Spleen (tissue), 11 donors: ENCODE data around the gene TMEM233. TPM values are rescaled to one million over a fixed set of nuclear protein-coding genes. Genes with fewer than 3 reads are reported as not detected.

ENCODE experiments used
- DNase-seq: peaks from one replicate; pipeline ENCODE4 v3.0.0-alpha.2; 2020
- H3K27ac ChIP-seq, 8 donors: fragments of 200-600 bp; sonication (generic) in 7 of 8; 1 replicate in 4 of 8; 2 replicates in 4 of 8; pipeline versions ENCODE4 v1.5.0 to v1.8.0; 2016 to 2021; ENCODE audit warnings: inconsistent platforms in 4 of 8, mild to moderate bottlenecking in 4 of 8, moderate library complexity in 1 of 8
- H3K27me3 ChIP-seq, 7 donors: fragments of 200-600 bp; sonication (generic) in 6 of 7; replicated peaks in 1 of 7; 1 replicate in 4 of 7; 2 replicates in 3 of 7; pipeline versions ENCODE4 v1.5.0 to v1.8.0; 2016 to 2021; ENCODE audit warnings: inconsistent platforms in 3 of 7, mild to moderate bottlenecking in 1 of 7
- H3K36me3 ChIP-seq, 6 donors: fragments of 200-600 bp; sonication (generic) in 5 of 6; 1 replicate in 4 of 6; 2 replicates in 2 of 6; pipeline versions ENCODE4 v1.5.0 to v1.8.0; 2016 to 2021; ENCODE audit warnings: inconsistent platforms in 2 of 6
- H3K4me1 ChIP-seq, 6 donors: fragments of 200-600 bp; sonication (generic) in 5 of 6; 1 replicate in 3 of 6; 2 replicates in 3 of 6; pipeline versions ENCODE4 v1.5.0 to v1.8.0; 2016 to 2021; ENCODE audit warnings: inconsistent platforms in 3 of 6
- H3K4me3 ChIP-seq, 8 donors: fragments of 200-600 bp; sonication (generic) in 7 of 8; 1 replicate in 4 of 8; 2 replicates in 4 of 8; pipeline versions ENCODE4 v1.5.0 to v1.8.0; 2016 to 2021; ENCODE audit warnings: inconsistent platforms in 4 of 8, mild to moderate bottlenecking in 4 of 8, moderate library complexity in 2 of 8
- H3K9me3 ChIP-seq, 8 donors: fragments of 200-600 bp; sonication (generic) in 7 of 8; 1 replicate in 4 of 8; 2 replicates in 4 of 8; pipeline versions ENCODE4 v1.5.0 to v1.8.0; 2016 to 2021; ENCODE audit warnings: inconsistent platforms in 4 of 8
- CTCF ChIP-seq, 11 experiments: fragments of 200-600 bp in 7 of 11; fragments of 450-650 bp in 4 of 11; sonication (generic) in 4 of 11; IDR thresholded peaks in 8 of 11; conservative IDR thresholded peaks in 3 of 11; 1 replicate in 7 of 11; 2 replicates in 4 of 11; pipeline versions ENCODE4 v1.4.0 to v1.8.0; 2016 to 2021; ENCODE audit warnings: antibody characterized with exemption in 11 of 11, inconsistent platforms in 4 of 11, mild to moderate bottlenecking in 1 of 11
- POLR2A ChIP-seq, 3 donors: fragments of 450-650 bp; IDR thresholded peaks; one replicate each; pipeline ENCODE4 v1.5.1; 2017; ENCODE audit warnings: antibody characterized with exemption in 3 of 3, mild to moderate bottlenecking in 1 of 3
- POLR2AphosphoS5 ChIP-seq, 3 donors: sonication (generic); formaldehyde crosslinking; IDR thresholded peaks; one replicate each; pipeline ENCODE4 v1.5.1; 2017; ENCODE audit warnings: antibody characterized with exemption in 3 of 3
- WGBS, 5 donors: extraction: QIAGEN DNeasy Blood & Tissue Kit in 3 of 5; methylation state at CpG; one replicate each; pipeline versions ENCODE4 v1.1.5 to v1.1.7; 2013 to 2018; 5-methylcytosine and 5-hydroxymethylcytosine counted together
- intact Hi-C: fragments of 100-400 bp; cut with DNase I; formaldehyde crosslinking; loops from one replicate; pipeline ENCODE4 v1.15.0; 2023; ENCODE audit warnings: low total_unique reads
- polyA plus RNA-seq, 3 donors: library from polyadenylated mRNA; stranded (reverse); fragments of 200-250 nt; gene quantifications; one replicate each; pipeline ENCODE4 v1.2.1, GENCODE V29; 2013
- total RNA-seq, 7 donors: library from RNA; depleted of rRNA in 3 of 7; stranded (reverse); fragments of >200 nt in 3 of 7; fragmentation: NEBNext Ultra II Directional in 4 of 7; extraction: Animal tissue kit (Norgen Biotek cat#: 25700) in 4 of 7; gene quantifications; one replicate each; pipeline versions ENCODE4 v1.1.0 to v1.2.1, GENCODE V29; 2016 to 2021
- donor health status: healthy with polysubstance abuse.
- donor health status: DM: no; HTN: no; CAD: no; lungs with moderate emphysema.
- donor health status: DM: no; HTN: no; CAD: no.
- donor health status: Bipolar disorder and iron deficiency.
- donor health status: healthy.
- donor health status: DM: no; HTN: no; CAD: no.
- donor health status: DM: yes; HTN: yes; CAD: no.

Gene TMEM233
- total and polyA plus RNA-seq, 10 donors = 0.15 to 0.74 (median 0.34) TPM; not detected in 1

DNA sequence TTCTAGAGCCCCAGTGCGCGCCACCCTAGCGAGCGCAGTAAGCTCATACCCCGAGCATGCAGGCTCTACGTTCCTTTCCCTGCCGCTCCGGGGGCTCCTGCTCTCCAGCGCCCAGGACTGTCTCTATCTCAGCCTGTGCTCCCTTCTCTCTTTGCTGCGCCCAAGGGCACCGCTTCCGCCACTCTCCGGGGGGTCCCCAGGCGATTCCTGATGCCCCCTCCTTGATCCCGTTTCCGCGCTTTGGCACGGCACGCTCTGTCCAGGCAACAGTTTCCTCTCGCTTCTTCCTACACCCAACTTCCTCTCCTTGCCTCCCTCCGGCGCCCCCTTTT is 791 bp downstream of the TMEM233 start:
- H3K36me3 ChIP-seq = no peaks in the 10 kb centered on the region
- H3K27ac ChIP-seq = peak overlapping the region in 4 of 8 donors; percentile 28 to 69 (median 53)
- peak overlapping the region; percentile 9 to 59 (median 34) for H3K4me3 ChIP-seq
- no peak for DNase-seq
- no peak for TF ChIP-seq POLR2A (IDR thresholded peaks at IDR 0.05)
- peak in 2 of 3 donors; percentile 37 to 50 for TF ChIP-seq POLR2AphosphoS5 (IDR thresholded peaks at IDR 0.05)
- H3K27me3 ChIP-seq = peaks cover 0 to 91% (median 29%) of the 10 kb centered on the region in 7 donors
- peaks cover 0 to 30% (median 10%) of the 10 kb centered on the region in 6 donors for H3K4me1 ChIP-seq
- H3K9me3 ChIP-seq = no peaks in the 10 kb centered on the region
- intact Hi-C loops = no loop called here
- WGBS, 5 donors = 2 to 11% (median 4%) methylated on average over 21 to 22 of the region's 22 CpGs

DNA sequence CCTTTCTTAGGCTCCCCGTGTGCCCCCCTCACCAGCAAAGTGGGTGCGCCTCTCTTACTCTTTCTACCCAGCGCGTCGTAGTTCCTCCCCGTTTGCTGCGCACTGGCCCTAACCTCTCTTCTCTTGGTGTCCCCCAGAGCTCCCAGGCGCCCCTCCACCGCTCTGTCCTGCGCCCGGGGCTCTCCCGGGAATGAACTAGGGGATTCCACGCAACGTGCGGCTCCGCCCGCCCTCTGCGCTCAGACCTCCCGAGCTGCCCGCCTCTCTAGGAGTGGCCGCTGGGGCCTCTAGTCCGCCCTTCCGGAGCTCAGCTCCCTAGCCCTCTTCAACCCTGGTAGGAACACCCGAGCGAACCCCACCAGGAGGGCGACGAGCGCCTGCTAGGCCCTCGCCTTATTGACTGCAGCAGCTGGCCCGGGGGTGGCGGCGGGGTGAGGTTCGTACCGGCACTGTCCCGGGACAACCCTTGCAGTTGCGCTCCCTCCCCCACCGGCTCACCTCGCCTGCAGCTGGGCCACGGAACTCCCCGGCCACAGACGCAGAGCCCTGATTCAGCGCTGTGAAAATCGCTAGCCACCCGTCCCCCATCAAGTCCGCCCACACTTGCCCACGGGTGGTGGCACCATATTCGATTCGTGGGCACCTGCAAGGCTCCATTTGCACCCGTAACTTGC is 1.3 kb downstream of the TMEM233 start:
- intact Hi-C loops = no loop called here
- 2 to 4% (median 3%) methylated on average over 34 to 49 of the region's 49 CpGs for WGBS, 5 donors
- H3K36me3 ChIP-seq = no peaks in the 10 kb centered on the region
- TF ChIP-seq POLR2AphosphoS5 (IDR thresholded peaks at IDR 0.05) = no peak
- peaks cover 0 to 93% (median 29%) of the 10 kb centered on the region in 7 donors for H3K27me3 ChIP-seq
- DNase-seq = no peak
- H3K9me3 ChIP-seq = no peaks in the 10 kb centered on the region
- peak overlapping the region; percentile 9 to 59 (median 34) for H3K4me3 ChIP-seq
- peak overlapping the region in 4 of 8 donors; percentile 28 to 69 (median 53) for H3K27ac ChIP-seq
- H3K4me1 ChIP-seq = peaks cover 0 to 30% (median 10%) of the 10 kb centered on the region in 6 donors

DNA sequence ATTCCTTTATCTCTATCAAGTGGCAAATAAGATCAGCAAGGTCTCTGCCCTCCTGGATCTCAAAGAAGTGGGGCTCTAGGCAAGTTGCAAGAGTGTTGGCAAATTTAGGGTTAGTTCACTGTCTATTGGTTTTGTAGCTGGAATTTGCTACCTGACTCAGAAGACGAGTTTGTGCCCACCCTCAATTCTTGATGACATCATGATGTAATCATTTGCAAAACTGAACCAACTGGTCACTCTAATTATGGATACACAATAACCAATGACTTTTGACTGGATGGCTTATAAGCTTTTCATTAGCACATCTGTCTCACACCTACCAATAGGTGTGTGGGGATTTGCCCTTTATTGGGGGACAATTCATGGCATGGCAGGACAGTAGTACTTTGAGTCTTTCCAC is 4.6 kb downstream of the TMEM233 start:
- no peak for DNase-seq
- Histone ChIP-seq H3K27me3 (peaks cover 0 to 69% (median 29%) of the 10 kb centered on the region in 7 donors), H3K36me3 (no peaks in the 10 kb centered on the region), H3K4me3 (no peak overlapping the region), H3K27ac (no peak overlapping the region), H3K4me1 (peaks cover 0 to 30% (median 10%) of the 10 kb centered on the region in 6 donors), H3K9me3 (no peaks in the 10 kb centered on the region)
- intact Hi-C loops = no loop called here
- TF ChIP-seq POLR2A (IDR thresholded peaks at IDR 0.05) = no peak
- no peak for TF ChIP-seq CTCF (IDR thresholded peaks at IDR 0.05 in 8 of 11, conservative IDR thresholded peaks at IDR 0.05 in 3 of 11)
- no peak for TF ChIP-seq POLR2AphosphoS5 (IDR thresholded peaks at IDR 0.05)
- 78 to 83% (median 81%) methylated on average over 1 of the region's 1 CpG for WGBS, 5 donors

DNA sequence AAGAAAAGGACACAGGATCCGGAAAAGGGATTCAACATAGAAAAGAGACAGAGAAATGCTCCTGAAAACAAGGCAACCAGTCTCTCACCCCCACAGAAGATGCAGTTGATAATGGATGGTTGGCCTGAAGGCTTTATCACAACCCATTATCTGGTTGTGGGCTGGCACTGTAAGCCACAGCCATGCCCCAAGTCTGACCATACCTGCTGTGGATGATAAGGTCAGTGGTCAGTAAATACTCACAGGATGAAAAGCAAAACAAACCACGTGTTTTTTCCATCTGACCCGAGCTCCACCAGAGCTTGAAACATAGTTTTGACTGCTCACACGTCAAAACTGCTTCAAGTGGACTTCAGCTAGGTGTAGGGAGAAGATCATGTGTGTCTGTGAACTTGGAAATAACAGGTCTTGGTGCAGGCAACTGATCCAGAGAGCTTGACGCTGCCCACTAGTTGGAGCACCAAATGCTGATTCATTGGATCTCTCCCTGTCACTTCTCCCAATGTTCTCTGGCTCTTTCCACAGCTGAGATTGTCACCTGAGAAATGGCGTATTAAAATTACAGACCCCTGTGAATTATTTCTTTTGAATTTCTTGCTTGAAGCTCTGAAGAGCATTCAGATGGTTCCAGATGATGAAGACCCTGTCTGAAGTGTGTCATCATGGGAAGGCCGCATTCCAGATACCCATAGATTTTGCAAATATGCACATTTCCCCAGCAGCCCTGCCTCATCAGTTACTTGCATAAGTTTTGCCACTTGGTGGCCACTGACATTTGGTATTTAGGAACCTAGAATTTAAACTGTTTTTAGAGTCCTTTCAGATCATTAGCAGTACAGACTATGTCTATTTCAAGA is 8.5 kb downstream of the TMEM233 start:
- no peak for DNase-seq
- TF ChIP-seq POLR2A (IDR thresholded peaks at IDR 0.05) (no peak), CTCF (IDR thresholded peaks at IDR 0.05 in 8 of 11, conservative IDR thresholded peaks at IDR 0.05 in 3 of 11) (no peak), POLR2AphosphoS5 (IDR thresholded peaks at IDR 0.05) (no peak)
- Histone ChIP-seq H3K9me3 (no peaks in the 10 kb centered on the region), H3K27me3 (peaks cover 0 to 36% (median 0%) of the 10 kb centered on the region in 7 donors), H3K4me3 (no peak overlapping the region), H3K27ac (no peak overlapping the region), H3K4me1 (no peaks in the 10 kb centered on the region), H3K36me3 (no peaks in the 10 kb centered on the region)
- WGBS, 5 donors = 57 to 74% (median 64%) methylated on average over 7 of the region's 7 CpGs
- intact Hi-C loops = no loop called here

- Histone ChIP-seq H3K27me3 (peaks cover 0 to 30% (median 0%) of the 10 kb centered on the region in 7 donors), H3K36me3 (no peaks in the 10 kb centered on the region), H3K27ac (no peak overlapping the region), H3K4me1 (no peaks in the 10 kb centered on the region), H3K9me3 (no peaks in the 10 kb centered on the region), H3K4me3 (no peak overlapping the region)
- WGBS, 5 donors = 77 to 89% (median 83%) methylated on average over 4 of the region's 4 CpGs
- TF ChIP-seq CTCF (IDR thresholded peaks at IDR 0.05 in 8 of 11, conservative IDR thresholded peaks at IDR 0.05 in 3 of 11) (no peak), POLR2AphosphoS5 (IDR thresholded peaks at IDR 0.05) (no peak), POLR2A (IDR thresholded peaks at IDR 0.05) (no peak)
- no peak for DNase-seq
- intact Hi-C loops = no loop called here
These were observed 9.1 kb downstream of the TMEM233 start for GRCh38 chr12:119602734-119603094.
